GM10248 (cell line): ENCODE data around the gene BRICD5.

Source experiments
- CTCF ChIA-PET: fragments of 300-600 bp; sonication (Branson Sonifier 250); formaldehyde crosslinking; extraction: SDS; loops from one replicate; lab custom pipeline; 2021; ENCODE audit warnings: antibody characterized with exemption; lab: Yijun Ruan, JAX
- POLR2A ChIA-PET: fragments of 350-650 bp; sonication (Branson Sonifier 250); formaldehyde crosslinking; extraction: SDS; loops from one replicate; lab custom pipeline; 2020; ENCODE audit warnings: antibody characterized with exemption; lab: Yijun Ruan, JAX
- DNase-seq: peaks from one replicate; pipeline ENCODE4 v3.0.0; 2012; ENCODE audit errors: extremely low spot score
- CTCF ChIP-seq: IDR thresholded peaks from 2 replicates; pipeline ENCODE4 v1.5.1; 2012; ENCODE audit warnings: mild to moderate bottlenecking, low read depth; ENCODE audit errors: extremely low read depth, missing control alignments, control extremely low read depth

BRICD5 gene

GRCh38 chr16:2212362-2213324, 2.0 kb upstream of the BRICD5 start:
- POLR2A ChIA-PET, result no interaction called here
- TF ChIP-seq CTCF, result no peak
- DNase-seq, result no peak
- CTCF ChIA-PET, result interaction anchor here (1.0 to 1.4 kb wide), 3 partner anchors 17 to 58 kb away, joined by 3 to 4 read pairs (median 4); partner anchors contain the start of genes ECI1 and TRAF7

- CTCF ChIA-PET, result interaction anchor here (1.3 to 1.4 kb wide), 2 partner anchors 17 to 57 kb away, joined by 3 to 4 read pairs; partner anchors contain the start of gene TRAF7
- no peak for DNase-seq
- no peak for TF ChIP-seq CTCF
- POLR2A ChIA-PET, result no interaction called here
Measured at GRCh38 chr16:2211923-2212347, 1.3 kb upstream of the BRICD5 start.

GRCh38 chr16:2210009-2210332, 692 bp downstream of the BRICD5 start:
- POLR2A ChIA-PET, result no interaction called here
- no peak for DNase-seq
- CTCF ChIA-PET, result no interaction called here
- TF ChIP-seq CTCF, result no peak

- no peak for TF ChIP-seq CTCF
- DNase-seq, result no peak
- CTCF ChIA-PET, result interaction anchor here (1.5 kb wide), 1 partner anchor 15 kb away, joined by 6 read pairs; no protein-coding TSS in a partner anchor
- POLR2A ChIA-PET, result interaction anchor here (0.5 kb wide), 1 partner anchor 37 kb away, joined by 3 read pairs; no protein-coding TSS in a partner anchor
Measured at GRCh38 chr16:2209258-2210008, 1.2 kb downstream of the BRICD5 start.

- POLR2A ChIA-PET, result interaction anchor here (0.5 kb wide), 1 partner anchor 36 kb away, joined by 3 read pairs; no protein-coding TSS in a partner anchor
- DNase-seq, result no peak
- no peak for TF ChIP-seq CTCF
- CTCF ChIA-PET, result interaction anchor here (1.5 kb wide), 1 partner anchor 14 kb away, joined by 6 read pairs; no protein-coding TSS in a partner anchor
Measured at GRCh38 chr16:2208772-2209171, 1.9 kb downstream of the BRICD5 start.

GRCh38 chr16:2208308-2208707, 2.4 kb downstream of the BRICD5 start:
- ChIA-PET CTCF (interaction anchor here (1.5 kb wide), 1 partner anchor 14 kb away, joined by 6 read pairs; no protein-coding TSS in a partner anchor), POLR2A (no interaction called here)
- no peak for DNase-seq
- TF ChIP-seq CTCF, result no peak
